Liver (tissue), 9 donors: ENCODE results near the gene SAMD1. TPM values are rescaled to one million over a fixed set of nuclear protein-coding genes. Genes with fewer than 3 reads are reported as not detected.

ENCODE experiments used
- DNase-seq: peaks from one replicate; pipeline ENCODE4 v3.0.0-alpha.2; 2017; ENCODE audit warnings: low spot score
- H3K27ac ChIP-seq, 2 donors: one replicate each; pipeline ENCODE4 v1.7.0; 2013; ENCODE audit warnings: inconsistent platforms in 2 of 2, low read length in 2 of 2, control low read depth in 1 of 2, low read depth in 1 of 2, mild to moderate bottlenecking in 1 of 2
- H3K27me3 ChIP-seq, 4 donors: one replicate each; pipeline versions ENCODE4 v1.6.1 to v1.7.0; 2013; ENCODE audit warnings: low read length in 3 of 4, inconsistent platforms in 1 of 4, mild to moderate bottlenecking in 1 of 4, moderate library complexity in 1 of 4; ENCODE audit not compliant: control insufficient read depth in 4 of 4, insufficient read depth in 4 of 4
- H3K36me3 ChIP-seq, 4 donors: one replicate each; pipeline versions ENCODE4 v1.6.1 to v1.7.0; 2013; ENCODE audit warnings: low read length in 3 of 4, mild to moderate bottlenecking in 3 of 4, low read depth in 1 of 4, moderate library complexity in 1 of 4; ENCODE audit not compliant: control insufficient read depth in 4 of 4, insufficient read depth in 3 of 4
- H3K4me1 ChIP-seq, 4 donors: one replicate each; pipeline versions ENCODE4 v1.6.1 to v1.7.0; 2013; ENCODE audit warnings: low read length in 3 of 4, mild to moderate bottlenecking in 3 of 4, moderate library complexity in 1 of 4; ENCODE audit not compliant: control insufficient read depth in 4 of 4, insufficient read depth in 4 of 4
- H3K4me3 ChIP-seq, 3 donors: one replicate each; pipeline versions ENCODE4 v1.6.1 to v1.7.0; 2013; ENCODE audit warnings: low read length in 3 of 3, control low read depth in 1 of 3, low read depth in 1 of 3, mild to moderate bottlenecking in 1 of 3
- H3K9ac ChIP-seq, 2 donors: one replicate each; pipeline ENCODE4 v1.7.0; 2013; ENCODE audit warnings: low read length in 2 of 2, mild to moderate bottlenecking in 2 of 2, moderate library complexity in 2 of 2, control low read depth in 1 of 2, low read depth in 1 of 2
- H3K9me3 ChIP-seq, 4 donors: one replicate each; pipeline versions ENCODE4 v1.6.1 to v1.7.0; 2013; ENCODE audit warnings: low read length in 3 of 4; ENCODE audit not compliant: control insufficient read depth in 4 of 4
- EGR1 ChIP-seq, 2 donors: IDR thresholded peaks; 2 replicates each; pipeline ENCODE4 v1.6.1; 2016 to 2018; ENCODE audit warnings: antibody characterized with exemption in 2 of 2, low read depth in 2 of 2
- FOXA2 ChIP-seq: IDR thresholded peaks from 2 replicates; pipeline ENCODE4 v1.6.1; 2016; ENCODE audit warnings: antibody characterized with exemption
- GABPA ChIP-seq, 2 donors: IDR thresholded peaks in 1 of 2; conservative IDR thresholded peaks in 1 of 2; 2 replicates each; pipeline ENCODE4 v1.6.1; 2016; ENCODE audit warnings: antibody characterized with exemption in 2 of 2, mild to moderate bottlenecking in 1 of 2, moderate library complexity in 1 of 2
- HNF4G ChIP-seq: IDR thresholded peaks from 2 replicates; pipeline ENCODE4 v1.6.1; 2016; ENCODE audit warnings: antibody characterized with exemption
- JUND ChIP-seq, 2 donors: IDR thresholded peaks; 2 replicates each; pipeline ENCODE4 v1.6.1; 2016; ENCODE audit warnings: antibody characterized with exemption in 2 of 2
- MAX ChIP-seq: IDR thresholded peaks from 2 replicates; pipeline ENCODE4 v1.6.1; 2016; ENCODE audit warnings: antibody characterized with exemption
- NR2F2 ChIP-seq: IDR thresholded peaks from 2 replicates; pipeline ENCODE4 v1.6.1; 2016; ENCODE audit warnings: antibody characterized with exemption
- RAD21 ChIP-seq, 2 donors: IDR thresholded peaks; 2 replicates each; pipeline ENCODE4 v1.6.1; 2016; ENCODE audit warnings: antibody characterized with exemption in 2 of 2, mild to moderate bottlenecking in 2 of 2
- SP1 ChIP-seq: IDR thresholded peaks from 2 replicates; pipeline ENCODE4 v1.6.1; 2018; ENCODE audit warnings: antibody characterized with exemption, mild to moderate bottlenecking
- TAF1 ChIP-seq: conservative IDR thresholded peaks from 2 replicates; pipeline ENCODE4 v1.6.1; 2016; ENCODE audit warnings: antibody characterized with exemption, mild to moderate bottlenecking
- YY1 ChIP-seq: IDR thresholded peaks from 2 replicates; pipeline ENCODE4 v1.6.1; 2016; ENCODE audit warnings: antibody characterized with exemption, mild to moderate bottlenecking
- ZBTB33 ChIP-seq: IDR thresholded peaks from 2 replicates; pipeline ENCODE4 v1.6.1; 2016; ENCODE audit warnings: antibody characterized with exemption
- WGBS: extraction: QIAGEN DNeasy Blood & Tissue Kit; methylation state at CpG from one replicate; pipeline ENCODE4 v1.1.7; 2013; 5-methylcytosine and 5-hydroxymethylcytosine counted together
- polyA plus RNA-seq, 2 donors: library from polyadenylated mRNA; stranded (reverse) in 1 of 2; unstranded in 1 of 2; fragments of 200-250 nt in 1 of 2; fragments of >200 nt in 1 of 2; fragmentation: Nextera tagmentation in 1 of 2; extraction: Ambion mirVana in 1 of 2; gene quantifications; one replicate each; pipeline versions ENCODE4 v1.2.1 to v1.2.3, GENCODE V29; 2013 to 2015
- total RNA-seq, 2 donors: library from RNA; depleted of rRNA; stranded (reverse); fragments of >200 nt; gene quantifications; one replicate each; pipeline ENCODE4 v1.2.3, GENCODE V29; 2014
- TF ChIP-seq, protein P1 (sequence below): fragments of 150-350 bp; IDR thresholded peaks from 2 replicates; pipeline ENCODE4 v1.5.1; 2017; ENCODE audit warnings: improper control_type of control experiment, low read depth, low read length; ENCODE audit not compliant: missing input control
- TF ChIP-seq, protein P2 (sequence below): IDR thresholded peaks from 2 replicates; pipeline ENCODE4 v1.6.1; 2016; ENCODE audit warnings: antibody characterized with exemption
- TF ChIP-seq, protein P3 (sequence below): IDR thresholded peaks from 2 replicates; pipeline ENCODE4 v1.6.1; 2016; ENCODE audit warnings: antibody characterized with exemption, mild to moderate bottlenecking
- donor health status: healthy.
- donor health status: healthy.
- donor health status: healthy.
- donor health status: healthy.
- donor health status: healthy.

The SAMD1 gene
- total and polyA plus RNA-seq, 4 donors: 2.1 to 33.0 (median 9.0) TPM

- 51% methylated on average over 15 of the region's 15 CpGs for WGBS
- Histone ChIP-seq H3K9me3 (no peaks in the 10 kb centered on the region), H3K27ac (no peak overlapping the region), H3K4me1 (peaks cover 1 to 41% (median 24%) of the 10 kb centered on the region in 4 donors), H3K4me3 (no peak overlapping the region), H3K27me3 (peaks cover 0 to 3% (median 0%) of the 10 kb centered on the region in 4 donors), H3K36me3 (peaks cover 7 to 18% (median 11%) of the 10 kb centered on the region in 4 donors), H3K9ac (no peak overlapping the region)
- DNase-seq: no peak
- no peak for TF ChIP-seq HNF4G
- TF ChIP-seq RAD21 (IDR thresholded peaks at IDR 0.05): peak in 1 of 2 donors; percentile 27
- TF ChIP-seq, protein P1, sequence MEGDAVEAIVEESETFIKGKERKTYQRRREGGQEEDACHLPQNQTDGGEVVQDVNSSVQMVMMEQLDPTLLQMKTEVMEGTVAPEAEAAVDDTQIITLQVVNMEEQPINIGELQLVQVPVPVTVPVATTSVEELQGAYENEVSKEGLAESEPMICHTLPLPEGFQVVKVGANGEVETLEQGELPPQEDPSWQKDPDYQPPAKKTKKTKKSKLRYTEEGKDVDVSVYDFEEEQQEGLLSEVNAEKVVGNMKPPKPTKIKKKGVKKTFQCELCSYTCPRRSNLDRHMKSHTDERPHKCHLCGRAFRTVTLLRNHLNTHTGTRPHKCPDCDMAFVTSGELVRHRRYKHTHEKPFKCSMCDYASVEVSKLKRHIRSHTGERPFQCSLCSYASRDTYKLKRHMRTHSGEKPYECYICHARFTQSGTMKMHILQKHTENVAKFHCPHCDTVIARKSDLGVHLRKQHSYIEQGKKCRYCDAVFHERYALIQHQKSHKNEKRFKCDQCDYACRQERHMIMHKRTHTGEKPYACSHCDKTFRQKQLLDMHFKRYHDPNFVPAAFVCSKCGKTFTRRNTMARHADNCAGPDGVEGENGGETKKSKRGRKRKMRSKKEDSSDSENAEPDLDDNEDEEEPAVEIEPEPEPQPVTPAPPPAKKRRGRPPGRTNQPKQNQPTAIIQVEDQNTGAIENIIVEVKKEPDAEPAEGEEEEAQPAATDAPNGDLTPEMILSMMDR: peak; percentile 35
Measured at GRCh38 chr19:14059093-14059480, 31.5 kb downstream of the SAMD1 start.

DNA sequence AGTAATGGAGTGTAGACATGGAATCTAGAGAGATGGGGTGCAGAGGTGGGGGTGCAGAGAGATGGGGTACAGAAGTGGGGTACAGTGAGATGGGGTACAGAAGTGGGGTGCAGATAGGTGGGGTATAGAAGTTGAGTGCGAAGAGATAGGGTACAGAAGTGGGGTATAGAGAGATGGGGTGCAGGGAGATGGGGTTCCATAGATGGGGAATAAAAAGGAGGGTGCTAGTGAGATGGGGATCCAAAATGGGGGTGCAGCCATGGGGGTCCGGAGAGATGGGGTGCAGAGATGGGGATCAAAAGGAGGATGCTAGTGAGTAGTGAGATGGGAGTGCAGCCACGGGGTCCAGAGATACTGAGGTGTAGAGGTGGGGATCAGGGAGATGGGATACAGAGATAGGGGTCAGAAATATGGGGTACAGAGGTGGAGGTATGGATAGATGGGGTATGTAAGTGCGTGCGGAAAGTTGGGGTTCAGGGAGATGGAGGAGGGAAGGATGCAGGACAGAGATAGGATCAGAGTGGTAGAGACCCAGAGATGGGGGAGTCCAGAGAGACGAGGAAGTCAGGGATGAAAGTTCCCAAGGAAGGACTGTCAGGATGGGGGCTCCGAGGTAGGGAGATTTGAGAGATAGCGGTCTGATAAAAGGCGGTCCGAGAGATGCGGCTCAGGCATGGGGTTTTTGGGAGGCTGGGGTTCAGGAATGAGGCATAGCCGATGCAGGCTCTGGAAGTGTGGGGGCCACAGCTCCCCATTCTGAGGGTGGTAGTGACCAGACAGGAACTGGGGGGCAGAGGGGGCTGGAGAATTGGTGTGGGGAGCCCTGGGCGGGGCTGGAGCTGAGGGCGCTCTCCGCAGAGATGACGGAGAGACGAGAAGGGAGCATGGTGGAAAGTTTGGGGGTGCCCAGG is 32.1 kb downstream of the SAMD1 start:
- no peak overlapping the region for H3K9ac ChIP-seq
- DNase-seq: no peak
- no peaks in the 10 kb centered on the region for H3K9me3 ChIP-seq
- peaks cover 0 to 3% (median 0%) of the 10 kb centered on the region in 4 donors for H3K27me3 ChIP-seq
- 62% methylated on average over 17 of the region's 17 CpGs for WGBS
- H3K36me3 ChIP-seq: peaks cover 7 to 23% (median 11%) of the 10 kb centered on the region in 4 donors
- H3K4me3 ChIP-seq: no peak overlapping the region
- no peak overlapping the region for H3K27ac ChIP-seq
- TF ChIP-seq FOXA2 (no peak), HNF4G (no peak), MAX (no peak), YY1 (no peak), TAF1 (no peak), ZBTB33 (no peak), NR2F2 (no peak), EGR1 (IDR thresholded peaks at IDR 0.05; ENCODE audit: low read depth in 2 of 2) (no peak), JUND (IDR thresholded peaks at IDR 0.05) (no peak), GABPA (IDR thresholded peaks at IDR 0.05 in 1 of 2, conservative IDR thresholded peaks at IDR 0.05 in 1 of 2) (no peak), SP1 (no peak)
- TF ChIP-seq, protein P2, sequence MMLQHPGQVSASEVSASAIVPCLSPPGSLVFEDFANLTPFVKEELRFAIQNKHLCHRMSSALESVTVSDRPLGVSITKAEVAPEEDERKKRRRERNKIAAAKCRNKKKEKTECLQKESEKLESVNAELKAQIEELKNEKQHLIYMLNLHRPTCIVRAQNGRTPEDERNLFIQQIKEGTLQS: no peak
- TF ChIP-seq, protein P3, sequence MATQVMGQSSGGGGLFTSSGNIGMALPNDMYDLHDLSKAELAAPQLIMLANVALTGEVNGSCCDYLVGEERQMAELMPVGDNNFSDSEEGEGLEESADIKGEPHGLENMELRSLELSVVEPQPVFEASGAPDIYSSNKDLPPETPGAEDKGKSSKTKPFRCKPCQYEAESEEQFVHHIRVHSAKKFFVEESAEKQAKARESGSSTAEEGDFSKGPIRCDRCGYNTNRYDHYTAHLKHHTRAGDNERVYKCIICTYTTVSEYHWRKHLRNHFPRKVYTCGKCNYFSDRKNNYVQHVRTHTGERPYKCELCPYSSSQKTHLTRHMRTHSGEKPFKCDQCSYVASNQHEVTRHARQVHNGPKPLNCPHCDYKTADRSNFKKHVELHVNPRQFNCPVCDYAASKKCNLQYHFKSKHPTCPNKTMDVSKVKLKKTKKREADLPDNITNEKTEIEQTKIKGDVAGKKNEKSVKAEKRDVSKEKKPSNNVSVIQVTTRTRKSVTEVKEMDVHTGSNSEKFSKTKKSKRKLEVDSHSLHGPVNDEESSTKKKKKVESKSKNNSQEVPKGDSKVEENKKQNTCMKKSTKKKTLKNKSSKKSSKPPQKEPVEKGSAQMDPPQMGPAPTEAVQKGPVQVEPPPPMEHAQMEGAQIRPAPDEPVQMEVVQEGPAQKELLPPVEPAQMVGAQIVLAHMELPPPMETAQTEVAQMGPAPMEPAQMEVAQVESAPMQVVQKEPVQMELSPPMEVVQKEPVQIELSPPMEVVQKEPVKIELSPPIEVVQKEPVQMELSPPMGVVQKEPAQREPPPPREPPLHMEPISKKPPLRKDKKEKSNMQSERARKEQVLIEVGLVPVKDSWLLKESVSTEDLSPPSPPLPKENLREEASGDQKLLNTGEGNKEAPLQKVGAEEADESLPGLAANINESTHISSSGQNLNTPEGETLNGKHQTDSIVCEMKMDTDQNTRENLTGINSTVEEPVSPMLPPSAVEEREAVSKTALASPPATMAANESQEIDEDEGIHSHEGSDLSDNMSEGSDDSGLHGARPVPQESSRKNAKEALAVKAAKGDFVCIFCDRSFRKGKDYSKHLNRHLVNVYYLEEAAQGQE: no peak
- TF ChIP-seq, protein P1: no peak
- H3K4me1 ChIP-seq: peaks cover 1 to 41% (median 24%) of the 10 kb centered on the region in 4 donors
